CD4-positive, alpha-beta T cell treated with Interleukin-6 for 4 hours (primary cell): Measurements from ENCODE around the gene ARHGEF16.

Source experiments
- DNase-seq: peaks from one replicate; pipeline ENCODE4 v3.0.0-alpha.2; 2020; ENCODE audit warnings: mixed read lengths

The ARHGEF16 gene

DNA sequence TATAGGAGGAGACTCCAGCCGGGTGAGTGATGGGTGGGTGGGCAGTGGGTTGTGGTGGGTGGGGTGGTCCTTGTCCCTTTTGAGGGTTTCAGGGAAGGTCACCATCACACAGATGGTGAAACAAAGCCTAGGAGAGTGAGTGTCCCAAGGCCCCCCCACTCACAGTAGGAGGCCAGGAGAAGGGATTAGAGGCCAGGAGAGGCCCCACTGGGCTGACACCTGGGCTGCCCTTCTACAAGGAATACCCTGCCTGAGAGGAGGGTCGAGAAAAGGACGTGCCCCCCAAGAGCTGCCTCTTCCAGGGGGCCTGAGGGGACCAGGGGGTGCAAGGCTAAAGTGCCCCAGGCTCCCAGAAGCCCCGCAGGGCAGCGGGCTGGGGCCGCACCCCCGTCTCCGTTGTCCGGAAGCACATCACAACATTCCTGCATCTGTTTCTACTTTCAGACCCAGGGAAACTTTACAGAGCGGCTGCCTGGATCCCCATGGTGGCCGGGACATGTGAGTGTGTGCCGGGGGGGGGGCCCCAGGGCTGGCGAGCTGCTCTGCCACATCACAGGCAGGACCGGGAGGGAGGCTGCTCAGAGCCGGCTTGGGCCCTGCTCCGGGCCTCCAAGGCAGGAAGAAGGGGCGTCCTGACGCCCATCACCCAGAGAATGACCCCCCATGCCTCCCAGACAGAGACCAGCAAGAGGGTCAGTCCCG lies 68.2 kb downstream of the ARHGEF16 start:
- DNase-seq: no peak

- DNase-seq: no peak
Observed at GRCh38 chr1:3523980-3524379, 69.5 kb downstream of the ARHGEF16 start.

DNA sequence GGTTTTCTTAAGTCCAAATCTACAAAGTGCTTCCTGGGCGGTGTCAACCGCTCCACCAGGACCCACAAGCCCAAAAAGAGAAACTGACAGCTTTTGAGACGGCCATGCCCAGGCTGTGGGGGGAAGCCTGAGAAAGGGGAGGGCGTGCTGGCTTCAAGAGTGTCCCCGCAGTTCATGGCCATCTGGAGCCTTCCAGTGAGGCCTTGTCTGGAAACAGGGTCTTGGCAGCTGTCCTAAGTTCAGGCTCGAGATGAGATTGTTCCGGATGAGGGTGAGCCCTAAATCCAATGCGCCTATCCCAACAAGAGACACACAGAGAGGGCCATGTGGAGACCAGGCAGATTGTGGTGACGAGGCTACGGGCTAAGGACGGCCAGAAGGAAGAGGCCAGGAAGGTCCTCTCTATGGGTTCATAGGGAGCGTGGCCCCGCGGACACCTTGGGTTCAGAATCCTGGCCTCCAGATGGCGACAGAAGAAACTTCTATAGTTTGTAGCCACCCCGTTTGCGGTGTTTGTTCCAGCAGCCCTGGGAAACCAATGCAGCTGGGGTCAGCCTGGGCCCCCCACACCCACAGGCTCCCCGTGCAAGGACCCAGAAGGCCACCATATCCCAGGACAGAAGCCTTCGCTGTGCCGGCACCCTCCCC lies 70.2 kb downstream of the ARHGEF16 start:
- DNase-seq: no peak

- DNase-seq: no peak
Observed at GRCh38 chr1:3525551-3526482, 71.4 kb downstream of the ARHGEF16 start.

- no peak for DNase-seq
Observed at GRCh38 chr1:3527774-3528173, 73.3 kb downstream of the ARHGEF16 start.

- no peak for DNase-seq
Observed at GRCh38 chr1:3529099-3529729, 74.7 kb downstream of the ARHGEF16 start.

- DNase-seq: peak; percentile 29
Observed at GRCh38 chr1:3530086-3530925, 75.8 kb downstream of the ARHGEF16 start.
